ENCODE results near the gene CHAC1.

CHAC1 gene

DNA sequence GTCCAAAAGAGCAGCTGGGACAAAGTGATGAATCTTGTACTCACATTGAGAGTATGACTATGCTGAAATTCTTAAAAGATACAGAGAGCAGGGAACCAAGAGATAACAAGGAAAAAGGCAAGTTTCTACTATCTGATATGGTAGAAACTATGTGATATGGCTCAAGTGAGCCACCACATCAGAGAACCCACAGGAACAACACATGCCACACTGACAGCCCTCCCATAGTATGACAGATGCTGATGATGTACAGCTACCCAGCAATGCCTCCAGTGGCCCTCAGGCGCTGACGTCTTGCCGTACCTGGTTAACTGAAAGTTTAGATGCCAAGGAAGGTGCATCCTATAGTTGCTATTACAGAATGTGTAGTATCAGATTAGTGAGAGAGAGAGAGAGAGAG, 42.4 kb downstream of the CHAC1 start:
- H3K36me3 ChIP-seq (ENCODE audit: control insufficient read depth, insufficient read depth, low read length): peaks cover 18% of the 10 kb centered on the region

DNA sequence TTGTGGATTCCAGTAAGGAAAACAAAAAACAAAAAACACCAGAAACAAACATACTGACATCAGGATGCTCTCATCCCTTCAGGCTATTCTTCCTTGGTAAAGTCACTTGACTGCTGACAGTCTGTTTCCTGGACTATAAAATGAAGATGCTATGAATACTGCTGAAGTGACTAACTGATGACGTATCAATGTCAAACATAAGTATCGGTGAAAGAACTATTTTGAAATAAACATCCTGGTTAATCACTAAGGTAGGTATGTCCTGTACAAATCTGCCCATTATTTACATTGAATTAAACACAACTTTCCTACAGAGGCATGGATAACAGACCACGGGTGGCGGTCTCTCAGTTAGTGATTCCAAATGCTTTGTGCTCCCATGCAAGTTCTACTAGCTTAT, 45.9 kb downstream of the CHAC1 start:
- Histone ChIP-seq H3K4me3 (ENCODE audit: insufficient read depth, low read depth, low read length) (no peak overlapping the region), H3K36me3 (ENCODE audit: control insufficient read depth, insufficient read depth, low read length) (peaks cover 15% of the 10 kb centered on the region), H3K9me3 (ENCODE audit: control insufficient read depth, low read length) (no peaks in the 10 kb centered on the region), H3K27me3 (ENCODE audit: control insufficient read depth, insufficient read depth, low read length, poor library complexity, severe bottlenecking) (no peaks in the 10 kb centered on the region), H3K27ac (ENCODE audit: insufficient read depth, low read depth, low read length, poor library complexity, severe bottlenecking) (no peak overlapping the region), H3K4me1 (ENCODE audit: control insufficient read depth, insufficient read depth, low read length) (no peaks in the 10 kb centered on the region)
- 94 to 97% methylated on average over 4 of the region's 4 CpGs for WGBS, 2 experiments

More for the DNA sequence above, 42.4 kb downstream of the CHAC1 start:
- H3K27me3 ChIP-seq (ENCODE audit: control insufficient read depth, insufficient read depth, low read length, poor library complexity, severe bottlenecking): no peaks in the 10 kb centered on the region
- 93 to 96% methylated on average over 3 of the region's 3 CpGs for WGBS, 2 experiments
- no peaks in the 10 kb centered on the region for H3K9me3 ChIP-seq (ENCODE audit: control insufficient read depth, low read length)
- H3K4me1 ChIP-seq (ENCODE audit: control insufficient read depth, insufficient read depth, low read length): no peaks in the 10 kb centered on the region
- H3K27ac ChIP-seq (ENCODE audit: insufficient read depth, low read depth, low read length, poor library complexity, severe bottlenecking): no peak overlapping the region
- no peak overlapping the region for H3K4me3 ChIP-seq (ENCODE audit: insufficient read depth, low read depth, low read length)

- Histone ChIP-seq H3K36me3 (ENCODE audit: control insufficient read depth, insufficient read depth, low read length) (peaks cover 10% of the 10 kb centered on the region), H3K27me3 (ENCODE audit: control insufficient read depth, insufficient read depth, low read length, poor library complexity, severe bottlenecking) (no peaks in the 10 kb centered on the region), H3K9me3 (ENCODE audit: control insufficient read depth, low read length) (no peaks in the 10 kb centered on the region), H3K27ac (ENCODE audit: insufficient read depth, low read depth, low read length, poor library complexity, severe bottlenecking) (no peak overlapping the region), H3K4me3 (ENCODE audit: insufficient read depth, low read depth, low read length) (no peak overlapping the region), H3K4me1 (ENCODE audit: control insufficient read depth, insufficient read depth, low read length) (no peaks in the 10 kb centered on the region)
- 95 to 97% methylated on average over 5 of the region's 5 CpGs for WGBS, 2 experiments
Observed at GRCh38 chr15:41001524-41002214, 48.4 kb downstream of the CHAC1 start.

- no peak overlapping the region for H3K27ac ChIP-seq (ENCODE audit: insufficient read depth, low read depth, low read length, poor library complexity, severe bottlenecking)
- WGBS, 2 experiments: 93 to 96% methylated on average over 3 of the region's 3 CpGs
- H3K4me1 ChIP-seq (ENCODE audit: control insufficient read depth, insufficient read depth, low read length): no peaks in the 10 kb centered on the region
- H3K9me3 ChIP-seq (ENCODE audit: control insufficient read depth, low read length): no peaks in the 10 kb centered on the region
- no peak overlapping the region for H3K4me3 ChIP-seq (ENCODE audit: insufficient read depth, low read depth, low read length)
- peaks cover 3% of the 10 kb centered on the region for H3K36me3 ChIP-seq (ENCODE audit: control insufficient read depth, insufficient read depth, low read length)
- H3K27me3 ChIP-seq (ENCODE audit: control insufficient read depth, insufficient read depth, low read length, poor library complexity, severe bottlenecking): no peaks in the 10 kb centered on the region
Observed at GRCh38 chr15:41004490-41004889, 51.2 kb downstream of the CHAC1 start.
